ENCODE measurements around the gene LENEP.
"Not testable (repeated sequence)": the region's sequence is repeated elsewhere in the genome, so short reads cannot be mapped to it uniquely, and the experiment has no call there.

Gene LENEP

GRCh38 chr1:154974102-154974807, 19.1 kb upstream of the LENEP start, which contains the start of gene CKS1B:
Gene CKS1B, plus strand, starts transcription at chr1:154974681. Its CDS starts 65 bp downstream, at chr1:154974746.
- peak; percentile 94 for DNase-seq (ENCODE audit: extremely low spot score)
- ChIA-PET POLR2A (interaction anchor here (0.7 to 6.6 kb wide), 17 partner anchors 9 to 198 kb away, joined by 3 to 59 read pairs (median 5); partner anchors contain the start of genes ADAM15, FLAD1, KCNN3 and LENEP), CTCF (interaction anchor here (0.8 to 2.3 kb wide), 5 partner anchors 21 to 414 kb away, joined by 3 to 8 read pairs (median 5); no protein-coding TSS in a partner anchor)
- no peak for TF ChIP-seq FOXK2 (IDR thresholded peaks at IDR 0.05)
- TF ChIP-seq NFRKB (IDR thresholded peaks at IDR 0.05) = no peak
- no peak for TF ChIP-seq CTBP1 (IDR thresholded peaks at IDR 0.05; ENCODE audit: borderline replicate concordance)
- TF ChIP-seq TARDBP (IDR thresholded peaks at IDR 0.05) = no peak
- peak; percentile 85; the same call in 1 of the 2 replicates for TF ChIP-seq FOXM1 (IDR thresholded peaks at IDR 0.05; ENCODE audit: borderline replicate concordance)
- TF ChIP-seq ZNF384 (IDR thresholded peaks at IDR 0.05) = no peak
- no peak for TF ChIP-seq BHLHE40 (IDR thresholded peaks at IDR 0.05; ENCODE audit: borderline replicate concordance)
- no peak for TF ChIP-seq SUZ12 (IDR thresholded peaks at IDR 0.05)
- TF ChIP-seq HDGF (IDR thresholded peaks at IDR 0.05; ENCODE audit: borderline replicate concordance) = no peak
- TF ChIP-seq PKNOX1 (IDR thresholded peaks at IDR 0.05) = peak; percentile 86
- peak; percentile 99 for TF ChIP-seq L3MBTL2 (conservative IDR thresholded peaks at IDR 0.05)
- peak; percentile 84 for TF ChIP-seq ELF4 (IDR thresholded peaks at IDR 0.05)
- TF ChIP-seq SP1 (IDR thresholded peaks at IDR 0.05) = no peak
- no peak for TF ChIP-seq LEF1 (IDR thresholded peaks at IDR 0.05; ENCODE audit: borderline replicate concordance)
- no peak for TF ChIP-seq FOXA1 (IDR thresholded peaks at IDR 0.05)
- no peak for TF ChIP-seq ARNT (IDR thresholded peaks at IDR 0.05)

DNA sequence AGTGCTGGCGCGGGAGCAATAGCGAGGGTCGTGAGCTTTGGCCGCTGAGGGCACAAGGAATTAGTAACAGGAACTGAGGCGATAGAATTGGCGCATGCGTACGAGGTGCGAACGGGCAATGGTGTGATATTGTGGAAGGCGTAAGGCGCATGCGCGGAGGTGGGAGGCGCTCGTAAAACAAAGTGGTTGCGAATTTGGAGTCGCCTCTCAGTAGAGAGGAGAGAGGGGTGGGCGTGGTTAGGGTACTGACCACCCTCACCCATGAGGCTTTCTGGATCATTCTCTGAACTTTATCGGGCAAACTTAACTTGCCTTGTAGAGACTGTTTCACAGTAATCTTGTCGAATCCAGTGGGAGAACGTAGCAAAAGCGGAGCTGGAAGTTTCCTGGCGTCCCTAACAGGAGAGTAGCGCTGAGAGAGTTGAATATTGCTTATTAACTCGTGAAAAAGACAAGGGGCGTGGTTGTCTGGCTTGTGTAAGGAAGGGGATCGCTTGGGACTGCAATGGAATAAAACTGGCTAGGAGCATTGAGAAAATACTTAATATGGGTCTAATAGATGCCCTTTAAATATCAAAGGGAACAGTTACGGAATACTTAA, 18.5 kb upstream of the LENEP start:
- POLR2A ChIA-PET = interaction anchor here (1.0 to 6.6 kb wide), 8 partner anchors 9 to 198 kb away, joined by 3 to 59 read pairs (median 8); partner anchors contain the start of genes ADAM15, FLAD1, LENEP and PBXIP1
- CTCF ChIA-PET = interaction anchor here (1.0 to 2.3 kb wide), 3 partner anchors 24 to 110 kb away, joined by 5 to 8 read pairs (median 6); no protein-coding TSS in a partner anchor
- peak; percentile 93 for DNase-seq (ENCODE audit: extremely low spot score)
- TF ChIP-seq L3MBTL2 (conservative IDR thresholded peaks at IDR 0.05) = peak; percentile 61
- TF ChIP-seq SP1 (IDR thresholded peaks at IDR 0.05) = no peak
- no peak for TF ChIP-seq FOXA1 (IDR thresholded peaks at IDR 0.05)
- TF ChIP-seq BHLHE40 (IDR thresholded peaks at IDR 0.05; ENCODE audit: borderline replicate concordance) = no peak
- TF ChIP-seq FOXK2 (IDR thresholded peaks at IDR 0.05) = no peak
- no peak for TF ChIP-seq CTBP1 (IDR thresholded peaks at IDR 0.05; ENCODE audit: borderline replicate concordance)
- no peak for TF ChIP-seq ZNF384 (IDR thresholded peaks at IDR 0.05)
- no peak for TF ChIP-seq FOXM1 (IDR thresholded peaks at IDR 0.05; ENCODE audit: borderline replicate concordance)
- 0 out of 2 replicates have a peak, but pooled peaks have one; percentile 70 for TF ChIP-seq ELF4 (IDR thresholded peaks at IDR 0.05)
- no peak; the same call in 1 of the 2 replicates for TF ChIP-seq HDGF (IDR thresholded peaks at IDR 0.05; ENCODE audit: borderline replicate concordance)
- TF ChIP-seq ARNT (IDR thresholded peaks at IDR 0.05) = no peak

GRCh38 chr1:154975409-154976059, 17.9 kb upstream of the LENEP start:
- TF ChIP-seq SUZ12 (IDR thresholded peaks at IDR 0.05) (no peak), LEF1 (IDR thresholded peaks at IDR 0.05; ENCODE audit: borderline replicate concordance) (no peak), BHLHE40 (IDR thresholded peaks at IDR 0.05; ENCODE audit: borderline replicate concordance) (no peak), PKNOX1 (IDR thresholded peaks at IDR 0.05) (no peak), FOXA1 (IDR thresholded peaks at IDR 0.05) (no peak), L3MBTL2 (conservative IDR thresholded peaks at IDR 0.05) (no peak), SP1 (IDR thresholded peaks at IDR 0.05) (no peak), TARDBP (IDR thresholded peaks at IDR 0.05) (no peak), ARNT (IDR thresholded peaks at IDR 0.05) (no peak), HDGF (IDR thresholded peaks at IDR 0.05; ENCODE audit: borderline replicate concordance) (no peak), FOXK2 (IDR thresholded peaks at IDR 0.05) (no peak), ELF4 (IDR thresholded peaks at IDR 0.05) (no peak), CTBP1 (IDR thresholded peaks at IDR 0.05; ENCODE audit: borderline replicate concordance) (no peak), FOXM1 (IDR thresholded peaks at IDR 0.05; ENCODE audit: borderline replicate concordance) (no peak)
- POLR2A ChIA-PET = interaction anchor here (1.0 to 6.6 kb wide), 6 partner anchors 8 to 197 kb away, joined by 3 to 58 read pairs (median 6); partner anchors contain the start of genes FLAD1, LENEP and PBXIP1
- DNase-seq (ENCODE audit: extremely low spot score) = no peak
- CTCF ChIA-PET = interaction anchor here (1.0 to 2.0 kb wide), 2 partner anchors 23 to 109 kb away, joined by 5 to 6 read pairs; no protein-coding TSS in a partner anchor

DNA sequence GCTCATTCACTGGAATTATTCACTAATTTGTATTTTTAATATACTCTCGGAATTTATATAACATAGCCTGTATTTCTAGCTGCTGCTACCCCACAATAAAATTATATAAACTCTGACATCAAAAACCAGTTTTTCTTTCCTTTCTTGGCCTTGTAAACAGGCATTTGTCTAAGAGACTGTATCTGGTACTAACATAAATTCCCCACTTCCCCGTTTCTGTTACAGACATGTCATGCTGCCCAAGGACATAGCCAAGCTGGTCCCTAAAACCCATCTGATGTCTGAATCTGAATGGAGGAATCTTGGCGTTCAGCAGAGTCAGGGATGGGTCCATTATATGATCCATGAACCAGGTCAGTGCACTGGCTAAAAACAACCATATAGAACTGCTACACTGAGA, 15.6 kb upstream of the LENEP start:
- POLR2A ChIA-PET; CTCF ChIA-PET; DNase-seq (ENCODE audit: extremely low spot score): not testable (repeated sequence)

DNA sequence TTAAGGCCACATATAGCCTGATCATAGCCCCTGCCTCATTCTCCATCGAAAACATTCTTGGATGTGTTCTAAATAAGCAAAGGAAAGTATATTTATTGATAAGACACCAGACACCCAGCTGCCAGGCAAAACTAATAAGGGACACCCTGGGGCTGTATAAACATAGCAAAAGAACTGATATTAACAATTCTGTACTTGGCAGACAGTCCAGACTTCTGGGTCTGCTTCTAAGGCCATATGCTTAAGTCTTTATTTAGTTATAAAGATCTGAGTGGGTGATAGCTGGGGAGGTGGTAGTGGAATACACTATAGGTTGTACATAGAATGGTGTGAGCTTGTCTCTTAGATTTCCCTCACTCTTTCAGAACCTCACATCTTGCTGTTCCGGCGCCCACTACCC, 15.0 kb upstream of the LENEP start:
- POLR2A ChIA-PET = no interaction called here
- CTCF ChIA-PET = interaction anchor here (1.2 kb wide), 1 partner anchor 18 kb away, joined by 7 read pairs; no protein-coding TSS in a partner anchor
- no peak for DNase-seq (ENCODE audit: extremely low spot score)
- TF ChIP-seq FOXM1 (IDR thresholded peaks at IDR 0.05; ENCODE audit: borderline replicate concordance) = no peak
- TF ChIP-seq BHLHE40 (IDR thresholded peaks at IDR 0.05; ENCODE audit: borderline replicate concordance) = no peak
- TF ChIP-seq FOXK2 (IDR thresholded peaks at IDR 0.05) = no peak
- no peak for TF ChIP-seq SP1 (IDR thresholded peaks at IDR 0.05)
- TF ChIP-seq L3MBTL2 (conservative IDR thresholded peaks at IDR 0.05) = no peak
- TF ChIP-seq SUZ12 (IDR thresholded peaks at IDR 0.05) = no peak
- no peak for TF ChIP-seq LEF1 (IDR thresholded peaks at IDR 0.05; ENCODE audit: borderline replicate concordance)
- TF ChIP-seq ZNF384 (IDR thresholded peaks at IDR 0.05) = no peak
- TF ChIP-seq ARNT (IDR thresholded peaks at IDR 0.05) = no peak
- TF ChIP-seq FOXA1 (IDR thresholded peaks at IDR 0.05) = no peak

All from HEK293T (cell line).